Measurements from ENCODE around the gene ZNRF1.

ZNRF1 gene

GRCh38 chr16:75160386-75160785, 161.6 kb downstream of the ZNRF1 start:
- no peak for TF ChIP-seq CTCF (IDR thresholded peaks at IDR 0.05; ENCODE audit: low read depth, low read length, missing control alignments)
- H3K4me3 ChIP-seq (ENCODE audit: low read depth, low read length) = no peak overlapping the region
- no peak for DNase-seq (ENCODE audit: low read depth)

Data from GM12864 (cell line).